Measurements from ENCODE around the gene TMEM108.
A peak's percentile ranks its signal among the peaks of the same experiment; 100 is the strongest.

TMEM108 gene

DNA sequence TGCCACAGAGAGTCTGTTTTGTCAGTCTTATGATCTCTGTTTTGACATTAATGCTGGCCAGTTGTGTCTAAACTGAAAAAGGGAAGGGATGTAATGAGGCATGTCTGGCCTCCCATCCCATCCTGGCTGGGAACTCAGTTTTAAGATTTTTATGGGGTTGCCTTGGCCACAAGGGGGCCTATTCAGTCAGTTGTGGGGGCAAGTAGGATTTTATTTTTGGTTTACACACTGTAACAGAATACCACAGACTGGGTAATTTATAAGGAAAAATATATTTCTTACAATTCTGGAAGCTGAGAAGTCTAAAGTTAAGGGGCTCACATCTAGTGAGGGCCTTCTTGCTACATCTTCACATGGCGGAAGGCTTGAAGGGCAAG is 129.8 kb downstream of the TMEM108 start:
- no peak for DNase-seq

DNA sequence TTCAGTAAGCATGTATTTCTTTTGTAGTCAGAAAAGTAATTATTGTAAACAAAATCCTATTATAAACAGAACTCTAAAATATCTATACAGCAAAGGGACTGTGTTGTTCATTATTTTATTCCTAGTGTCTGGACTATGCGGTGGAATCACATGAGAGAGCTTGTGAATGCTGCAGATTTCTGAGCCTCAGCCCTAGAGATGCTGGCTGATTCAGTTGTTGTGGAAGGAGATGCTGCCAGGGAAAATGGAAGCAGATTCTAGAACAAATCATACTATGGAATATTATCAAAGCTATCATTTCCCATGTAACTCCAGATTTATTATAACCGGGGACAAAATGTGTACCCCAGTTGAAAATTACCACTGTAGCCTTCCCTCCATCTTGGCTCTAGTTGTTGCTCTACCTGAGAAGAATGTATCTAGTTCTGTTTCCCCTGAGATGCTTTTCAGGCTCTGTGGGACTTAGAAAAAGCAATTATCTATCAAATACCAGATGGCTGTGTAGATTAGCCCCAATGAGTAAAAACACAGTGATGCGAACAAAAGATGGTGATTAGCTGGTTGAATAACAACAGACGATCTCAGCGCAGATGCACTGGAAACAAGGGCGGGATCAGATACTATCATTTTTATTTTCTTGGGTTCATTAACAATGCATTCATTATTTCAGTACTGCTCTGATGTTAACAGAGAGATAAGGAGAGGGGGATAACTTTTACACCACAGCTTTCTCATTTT is 131.3 kb downstream of the TMEM108 start:
- DNase-seq = no peak

DNA sequence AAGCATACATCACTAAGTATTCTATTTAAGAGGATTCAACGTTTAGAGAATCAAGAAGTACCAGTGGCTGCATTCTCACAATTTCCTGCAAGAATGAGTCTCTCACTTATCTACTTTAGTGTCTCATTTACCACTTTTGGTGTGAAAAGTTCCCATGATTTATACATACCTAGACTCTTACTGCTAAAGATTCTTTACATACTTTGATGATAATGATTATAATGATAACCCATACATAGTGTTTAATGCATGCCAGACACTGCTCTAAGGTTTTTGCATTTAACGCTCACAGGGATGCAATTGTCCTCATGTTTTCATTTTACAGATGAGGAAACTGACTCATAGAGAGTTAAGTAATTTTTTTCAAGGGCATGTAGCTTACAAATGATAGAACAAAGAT is 133.6 kb downstream of the TMEM108 start:
- DNase-seq = no peak

DNA sequence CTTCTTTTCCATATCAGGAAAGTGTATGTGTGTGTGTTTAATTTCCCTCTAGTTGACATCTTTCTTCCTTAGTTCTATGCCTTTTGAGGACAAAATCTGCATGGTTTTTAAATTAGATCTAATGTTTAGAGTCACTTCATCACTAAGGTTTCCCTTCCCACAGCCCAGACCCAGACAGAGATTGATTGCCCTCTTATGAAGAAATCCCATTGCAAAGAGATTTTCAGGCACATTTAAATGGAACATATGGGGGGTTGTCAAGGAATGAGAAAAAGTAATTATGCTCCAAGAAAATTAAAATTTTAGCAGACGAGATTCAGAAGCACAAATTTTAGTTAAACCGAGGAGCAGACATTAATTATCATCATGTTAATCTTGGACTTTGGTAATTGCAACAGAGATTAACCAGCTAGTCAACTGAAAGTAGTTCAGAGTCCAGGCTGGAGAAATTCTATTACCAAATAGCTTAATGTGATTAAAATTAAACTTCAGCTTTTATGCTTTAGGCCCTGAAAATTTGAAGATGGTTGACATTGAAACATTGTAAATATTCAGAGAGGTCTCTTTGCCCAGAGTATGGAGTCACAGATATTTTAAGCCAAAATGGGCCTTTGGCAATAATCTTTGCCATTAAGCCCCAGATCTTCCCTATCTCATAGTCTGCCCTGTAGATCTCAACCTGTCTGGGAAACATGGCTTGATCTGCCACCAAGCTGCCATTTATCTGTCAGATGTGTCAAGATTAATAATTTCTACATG is 143.4 kb downstream of the TMEM108 start:
- DNase-seq = no peak

DNA sequence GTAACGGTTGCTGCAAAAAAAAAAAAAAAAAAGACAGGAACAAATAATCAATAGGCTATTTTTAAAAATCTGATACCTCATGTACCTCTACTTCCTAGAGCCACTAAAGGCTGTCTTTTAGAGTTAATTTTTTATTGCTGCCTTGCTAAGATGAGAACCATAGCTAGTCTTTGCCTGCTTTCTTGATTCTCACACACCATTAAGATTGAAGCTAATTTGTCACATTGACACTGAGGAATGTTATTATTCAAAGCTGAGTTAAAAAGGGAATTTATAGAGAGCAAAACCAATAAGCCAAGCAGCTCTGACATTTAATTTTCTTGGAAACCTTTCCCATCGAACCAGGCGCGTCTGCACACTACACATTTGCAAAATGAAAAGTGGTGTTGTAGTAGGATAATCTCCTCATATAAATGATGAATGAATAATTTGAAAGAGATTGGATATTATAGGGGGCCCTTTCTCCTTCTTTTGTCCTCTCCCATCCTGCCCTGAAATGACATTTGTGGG is 149.7 kb downstream of the TMEM108 start:
- DNase-seq = no peak

DNA sequence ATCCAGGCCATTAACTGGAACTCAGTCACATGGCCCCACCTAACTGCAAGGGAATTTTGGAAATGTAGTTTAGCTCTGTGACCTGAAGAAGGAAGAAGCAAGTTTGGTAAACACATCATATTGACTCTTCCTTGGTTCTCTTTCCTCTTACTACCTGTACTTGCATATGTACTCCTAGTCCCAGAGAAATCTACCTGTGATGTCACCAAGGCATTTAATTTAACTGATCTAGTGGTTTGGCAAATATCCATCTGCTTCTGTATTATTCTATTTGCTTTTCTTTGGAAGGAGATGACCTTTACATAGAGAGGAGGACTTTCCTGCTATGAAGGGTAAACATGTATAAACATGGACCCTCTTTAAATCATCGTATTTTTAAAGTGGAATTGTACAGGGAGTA is 150.8 kb downstream of the TMEM108 start:
- DNase-seq = peak; percentile 87

DNA sequence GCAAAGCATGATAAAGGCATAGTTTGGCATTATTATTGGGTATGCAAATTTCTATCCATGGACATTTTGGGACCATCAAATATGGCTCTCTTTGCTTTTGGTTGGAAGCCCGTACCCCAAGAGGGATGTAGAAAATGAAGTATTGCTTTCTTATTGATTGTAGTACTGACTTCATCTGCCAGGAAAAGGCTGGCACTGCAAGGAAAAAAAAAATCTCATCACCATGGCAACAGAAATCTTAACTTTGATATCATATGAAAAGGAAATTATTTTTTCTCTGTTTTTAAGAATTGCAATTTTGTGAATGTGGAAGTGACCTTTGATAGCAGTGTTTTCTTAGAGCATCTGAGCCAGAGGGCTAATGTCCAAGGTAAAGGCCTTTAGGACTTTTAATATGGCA is 151.7 kb downstream of the TMEM108 start:
- DNase-seq = no peak

DNA sequence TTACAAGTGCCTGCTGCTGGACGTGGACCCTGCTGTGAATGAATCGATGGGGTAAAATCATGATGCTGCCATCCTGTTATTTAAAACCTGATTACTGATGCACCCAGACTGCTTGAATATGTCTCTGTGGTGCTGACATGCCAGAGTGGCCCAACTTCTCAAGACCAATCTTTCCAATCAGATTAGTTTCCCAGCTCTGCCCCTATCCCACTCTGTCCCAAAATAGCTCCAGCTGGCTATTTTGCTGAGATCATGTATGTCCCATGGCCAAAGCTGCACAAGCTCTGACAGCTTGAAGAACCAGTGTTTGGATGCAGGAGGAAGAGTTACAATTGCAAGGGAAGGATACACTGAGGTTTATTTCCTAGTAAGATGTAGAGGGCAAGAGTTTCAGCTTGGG is 153.6 kb downstream of the TMEM108 start:
- no peak for DNase-seq

DNA sequence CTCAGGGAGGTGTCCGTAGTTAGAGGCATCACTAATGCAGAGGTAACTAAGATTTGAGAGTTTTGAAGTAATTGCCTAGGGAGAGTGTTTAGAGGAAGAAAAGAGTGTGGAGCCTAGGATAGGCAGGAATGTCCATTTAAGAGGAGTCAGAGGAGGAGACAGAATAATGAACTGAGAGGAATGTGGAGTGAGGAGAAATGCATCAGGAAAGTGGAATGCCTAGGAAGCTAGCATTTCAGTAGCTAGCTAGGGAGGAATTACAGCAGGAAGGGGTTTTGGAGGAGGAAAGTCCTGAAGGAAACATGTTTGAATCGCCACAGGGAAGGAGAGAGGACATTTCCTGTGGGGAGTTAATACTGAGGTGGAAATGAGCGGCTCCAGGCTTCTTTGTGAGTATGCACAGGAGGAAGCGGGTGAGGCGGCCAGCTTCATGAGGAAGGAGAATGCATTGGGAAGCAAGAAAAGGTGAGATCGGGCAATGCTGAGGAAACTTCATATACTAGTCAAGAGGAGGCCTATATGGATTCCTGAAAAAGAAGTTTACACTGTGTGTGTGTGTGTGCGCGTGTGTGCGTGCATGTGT is 154.3 kb downstream of the TMEM108 start:
- no peak for DNase-seq

DNA sequence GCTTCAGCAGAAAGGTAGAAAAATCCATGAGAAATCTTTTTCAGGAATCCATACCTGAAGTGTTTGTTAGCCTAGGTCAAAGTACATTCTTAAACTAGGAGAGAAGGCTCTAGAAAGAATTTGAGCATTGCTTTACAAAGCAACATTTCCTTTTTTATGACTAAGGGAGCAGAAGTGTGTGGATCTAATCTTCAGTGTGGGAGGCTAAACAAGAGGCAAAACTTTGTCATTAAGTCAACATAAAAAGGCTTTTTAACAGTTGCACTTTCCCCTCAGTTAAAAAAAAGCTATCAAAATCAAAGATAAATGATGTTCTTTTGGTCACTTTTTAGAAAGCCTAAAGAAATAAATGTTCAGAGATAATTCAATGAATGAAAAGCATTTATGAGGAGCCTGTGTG is 154.8 kb downstream of the TMEM108 start:
- no peak for DNase-seq

DNA sequence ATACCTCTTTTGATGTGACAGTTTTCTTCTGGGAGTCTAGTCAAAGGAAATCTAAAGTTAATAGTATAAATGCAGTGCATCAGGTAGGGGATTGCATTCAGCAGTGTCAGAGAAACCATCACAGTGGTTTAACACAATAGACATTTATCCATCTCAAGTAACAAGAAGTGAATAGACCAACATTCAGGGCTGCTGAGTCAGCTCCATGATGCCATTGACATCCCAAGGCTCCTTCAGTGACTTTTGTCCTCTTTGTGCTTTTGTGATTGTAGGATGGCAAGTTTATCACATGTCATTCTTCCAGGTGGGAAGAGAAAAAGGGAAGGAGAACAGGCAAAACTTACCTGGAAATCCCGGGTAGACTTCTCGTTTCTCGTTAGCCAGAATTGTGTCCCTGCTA is 158.3 kb downstream of the TMEM108 start:
- no peak for DNase-seq

DNA sequence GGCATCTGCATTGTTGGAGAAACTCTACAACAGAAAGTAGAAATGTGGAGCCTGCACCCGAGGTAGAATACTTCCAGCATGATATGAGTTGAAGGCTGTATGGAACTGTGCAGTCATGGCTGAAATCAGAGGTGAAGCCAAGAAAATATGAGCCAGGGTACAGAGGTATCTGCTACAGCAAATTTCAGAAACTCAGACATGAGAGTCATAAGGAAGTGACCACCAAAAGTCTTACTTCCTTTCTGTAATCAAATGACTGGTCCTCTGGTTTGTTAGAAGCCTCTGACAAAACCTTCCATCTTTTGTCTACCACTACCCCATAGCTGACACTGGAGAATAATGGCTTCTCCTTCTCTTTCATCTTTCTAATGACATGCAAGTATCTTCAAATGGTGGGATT is 159.4 kb downstream of the TMEM108 start:
- DNase-seq = no peak

DNA sequence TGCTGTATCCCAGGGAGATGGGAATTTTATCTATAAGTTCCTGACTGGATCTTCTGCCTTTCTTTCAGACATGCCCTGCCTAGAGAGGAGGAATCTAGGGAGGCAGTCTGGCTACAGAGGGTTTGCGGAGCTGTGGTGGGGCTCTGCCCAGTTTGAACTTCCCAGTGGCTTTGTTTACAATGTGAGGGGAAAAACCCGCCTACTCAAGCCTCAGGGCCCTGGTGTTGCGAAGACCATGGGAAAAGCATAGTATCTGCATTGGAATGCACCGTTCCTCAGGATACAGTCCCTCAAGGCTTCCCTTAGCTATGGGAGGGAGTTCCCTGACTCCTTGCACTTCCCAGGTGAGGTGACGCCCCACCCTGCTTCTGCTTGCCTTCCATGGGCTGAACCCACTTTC is 168.7 kb downstream of the TMEM108 start:
- DNase-seq = no peak

DNA sequence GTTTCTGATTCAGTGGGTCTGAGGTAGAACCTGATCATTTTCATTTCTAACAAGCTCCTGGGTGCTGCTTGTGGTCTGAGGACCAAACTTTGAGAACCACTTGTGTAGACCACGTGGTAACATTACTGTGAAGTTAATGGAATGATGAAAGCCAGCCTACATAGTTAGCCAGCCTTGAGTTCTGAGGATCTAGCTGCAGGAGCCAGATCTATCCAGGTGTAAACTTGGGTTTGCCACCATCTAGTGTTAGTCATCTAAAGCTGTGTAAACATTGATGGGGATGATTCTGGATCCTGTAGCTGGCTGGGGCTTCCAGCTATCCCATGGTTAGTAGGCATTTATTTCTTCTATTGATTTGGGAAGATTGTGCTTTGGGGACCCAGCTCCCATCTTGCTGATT is 170.0 kb downstream of the TMEM108 start:
- DNase-seq = peak; percentile 9

DNA sequence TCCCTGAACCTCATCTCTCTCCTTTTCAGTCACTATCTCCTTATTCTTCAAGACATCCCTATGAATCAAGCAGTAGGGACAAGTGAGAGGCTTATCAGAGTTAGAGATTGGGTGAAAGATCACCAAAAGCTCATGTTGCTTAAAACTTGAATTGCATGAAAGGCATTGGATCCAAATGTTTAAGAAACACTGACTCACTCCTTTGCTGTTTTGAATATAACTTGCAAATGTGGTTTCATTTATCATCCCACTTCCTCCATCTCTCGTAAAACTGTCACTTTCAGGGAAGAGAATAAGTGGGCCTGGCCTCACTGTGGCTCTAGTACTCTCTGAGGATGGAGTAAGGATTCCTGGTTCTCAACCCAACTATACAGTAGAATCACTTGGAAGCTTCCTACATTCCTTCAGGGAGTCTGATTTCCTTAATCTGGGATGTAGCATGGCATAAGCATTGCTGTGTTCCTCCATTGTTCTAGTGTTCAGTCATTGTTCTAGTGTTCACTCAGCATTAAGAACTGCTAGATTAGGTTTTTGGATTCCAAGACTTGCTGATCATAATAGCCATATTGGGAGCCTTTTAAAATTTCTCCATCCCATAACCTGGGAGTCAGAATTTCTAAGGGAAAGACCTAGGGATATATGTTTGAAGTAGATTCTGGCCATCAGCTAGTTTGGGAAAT is 171.8 kb downstream of the TMEM108 start:
- no peak for DNase-seq

DNA sequence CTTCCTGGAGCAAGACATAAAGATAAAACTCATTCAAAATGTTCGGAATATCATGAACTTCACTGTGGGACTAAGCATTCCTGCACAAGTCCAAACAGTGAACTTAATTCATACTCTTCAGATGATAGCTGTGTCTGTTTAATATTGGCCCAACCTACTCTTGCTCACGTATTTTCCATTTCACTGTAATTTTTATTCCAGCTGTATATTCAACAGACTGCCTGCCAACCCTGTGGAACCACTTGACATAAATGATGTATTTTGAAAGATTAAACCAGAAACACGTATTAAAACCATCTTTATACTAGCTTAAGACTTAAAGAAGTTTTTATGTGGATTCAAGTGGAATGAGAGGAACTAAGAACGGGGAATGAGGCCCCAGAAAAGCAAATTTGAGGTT is 172.5 kb downstream of the TMEM108 start:
- no peak for DNase-seq

DNA sequence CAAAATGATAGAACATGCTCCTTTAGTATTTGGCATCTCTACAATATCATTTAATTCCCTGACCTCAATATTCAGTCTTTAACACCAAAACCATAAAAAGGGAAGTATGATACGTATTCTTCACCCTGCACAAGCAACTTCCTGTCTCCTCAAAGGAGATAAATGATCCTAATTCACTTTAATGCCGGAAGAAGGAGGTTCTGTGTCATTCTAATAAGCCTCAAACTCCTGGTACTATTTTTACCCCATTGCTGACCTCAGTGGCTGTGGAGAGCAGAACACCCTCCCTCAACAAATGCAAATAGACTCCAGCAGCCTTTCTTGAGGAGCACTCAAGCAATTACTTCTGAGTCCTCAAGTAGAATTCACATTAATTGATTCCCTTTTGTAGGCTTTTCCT is 173.3 kb downstream of the TMEM108 start:
- DNase-seq = no peak

DNA sequence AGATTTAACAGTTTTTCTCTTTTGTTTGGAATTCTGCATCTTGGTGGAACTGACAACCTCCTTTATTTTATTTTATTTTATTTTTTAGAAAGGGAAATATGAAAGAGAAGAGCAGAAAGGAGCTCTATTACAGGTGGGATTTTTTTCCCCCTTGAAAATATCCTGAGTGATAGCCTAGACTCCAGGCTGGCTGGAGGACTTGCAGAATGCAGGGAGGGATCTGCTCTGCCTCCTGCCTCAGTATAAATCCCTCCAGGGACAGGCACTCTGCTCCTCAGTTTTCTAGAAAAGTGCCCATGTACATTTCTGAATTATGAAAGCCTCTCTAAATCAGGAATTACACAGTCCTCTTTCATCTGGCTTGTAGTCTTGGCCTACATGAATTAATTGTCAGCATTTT is 173.7 kb downstream of the TMEM108 start:
- no peak for DNase-seq

DNA sequence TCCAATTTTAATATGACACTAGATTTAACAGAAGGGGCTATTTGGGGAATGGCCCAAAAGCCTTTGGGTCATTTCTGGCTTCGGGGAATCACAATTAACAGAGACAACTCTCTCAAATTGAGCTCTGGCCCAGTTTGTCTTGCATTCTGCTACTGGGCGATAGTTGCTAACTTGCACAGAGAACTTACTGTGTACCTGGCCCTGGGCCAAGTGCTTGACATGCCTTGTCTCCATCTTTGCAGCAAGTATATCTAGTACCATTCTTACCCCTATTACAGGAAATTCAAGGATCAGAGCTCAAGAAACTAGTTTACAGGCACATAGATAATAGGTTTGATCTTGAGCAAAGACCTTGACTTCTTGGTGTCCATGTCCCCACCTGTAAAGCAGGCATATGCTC is 175.7 kb downstream of the TMEM108 start:
- no peak for DNase-seq

DNA sequence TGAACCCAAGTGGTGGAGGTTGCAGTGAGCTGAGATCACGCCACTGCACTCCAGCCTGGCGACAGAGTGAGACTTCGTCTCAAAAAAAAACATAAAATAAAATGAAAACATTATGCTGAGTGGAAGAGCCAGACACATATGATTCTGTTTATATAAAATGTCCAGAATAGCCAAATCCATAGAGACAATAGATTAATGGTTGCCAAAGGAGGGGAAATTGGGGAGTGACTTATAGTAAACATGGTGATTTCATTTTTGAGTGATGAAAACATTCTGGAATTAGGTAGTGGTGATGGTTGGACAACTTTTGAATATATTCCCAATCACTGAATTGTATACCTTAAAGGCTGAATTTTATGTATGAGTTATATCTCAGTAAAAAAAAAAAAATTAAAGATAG is 189.6 kb downstream of the TMEM108 start:
- no peak for DNase-seq

DNA sequence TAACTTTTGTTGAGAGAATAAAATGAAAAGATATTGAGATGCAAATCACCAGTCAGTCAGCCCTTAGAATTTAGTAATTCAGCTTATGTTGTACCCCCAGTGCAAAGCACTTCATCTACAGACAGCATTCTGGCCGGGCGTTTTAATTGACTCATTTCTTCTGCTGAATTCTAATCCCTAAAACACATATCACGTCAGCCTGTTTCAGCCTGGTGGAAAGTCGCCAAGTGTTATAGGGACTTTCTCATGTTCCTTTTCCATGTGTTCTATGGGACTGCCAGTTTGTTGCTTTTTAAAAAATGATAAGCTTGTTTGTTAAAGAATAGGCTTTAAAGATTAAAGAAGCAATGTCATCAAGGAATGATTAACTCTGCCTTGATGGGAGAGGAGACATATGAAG is 192.0 kb downstream of the TMEM108 start:
- no peak for DNase-seq

DNA sequence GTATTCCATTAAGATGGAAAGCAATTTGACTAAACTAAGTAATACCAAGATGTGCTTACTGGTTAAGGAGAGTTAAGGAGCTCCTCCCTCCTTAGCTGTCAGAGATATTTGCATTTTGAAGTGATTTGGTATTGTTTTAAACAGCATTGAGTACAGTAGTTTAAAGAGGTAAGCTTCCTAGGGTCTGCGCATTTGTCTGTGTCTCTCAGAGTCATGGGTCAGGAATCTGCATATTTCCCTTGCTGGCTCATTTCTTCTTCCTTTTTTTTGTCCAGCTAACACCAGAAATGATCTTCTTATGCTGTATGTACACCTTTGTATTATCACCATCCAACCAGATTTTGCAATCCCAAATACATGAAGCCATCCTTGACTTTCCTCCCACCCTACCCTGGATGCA is 198.7 kb downstream of the TMEM108 start:
- no peak for DNase-seq

DNA sequence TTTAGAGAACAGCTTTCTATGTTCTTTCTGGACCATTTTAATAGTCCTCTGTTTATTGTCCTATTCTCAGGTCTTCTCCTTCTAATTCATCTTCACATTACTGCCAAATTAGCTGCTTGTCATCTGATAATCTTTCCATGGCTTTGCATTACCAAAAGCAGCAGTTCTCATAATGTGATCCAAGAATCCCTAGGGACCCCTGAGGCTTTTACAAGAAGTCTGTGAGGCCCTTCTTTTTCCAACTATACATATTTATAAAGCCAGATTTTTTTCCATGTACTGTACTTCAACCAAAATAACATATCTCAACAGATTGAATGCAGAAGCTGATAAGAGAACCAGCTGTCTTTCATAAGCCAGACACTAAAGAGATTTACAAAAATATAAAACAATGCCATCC is 199.2 kb downstream of the TMEM108 start:
- DNase-seq = no peak

DNA sequence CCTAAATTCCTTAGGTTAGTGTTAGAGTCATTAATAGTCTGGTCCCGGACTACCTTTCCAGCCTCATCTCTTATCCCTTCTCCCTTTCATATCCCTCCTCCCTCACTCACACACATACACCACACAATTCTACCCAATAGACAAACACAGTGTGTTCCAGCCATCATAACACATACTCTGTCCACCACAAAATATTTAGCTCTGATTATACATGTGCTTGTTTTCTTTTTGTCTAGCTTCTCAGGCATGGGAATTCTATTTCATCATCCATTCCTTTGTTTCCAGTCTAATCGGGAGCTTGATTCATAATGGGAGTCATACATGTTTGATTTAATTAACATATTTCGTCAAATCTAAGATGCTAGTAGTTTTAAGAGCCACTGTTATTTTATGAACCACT is 199.8 kb downstream of the TMEM108 start:
- DNase-seq = no peak
